Caco-2 (cell line): Measurements from ENCODE around the gene SPAAR. TPM values are rescaled to one million over a fixed set of nuclear protein-coding genes. Genes with fewer than 3 reads are reported as not detected.

Experiments used
- Bru-seq: library from RNA; stranded (reverse); fragments of 400-500 nt; gene quantifications from one replicate; lab custom pipeline; 2021; lab: Mats Ljungman, UMichigan
- BruChase-seq, 2 experiments: library from RNA; stranded (reverse); fragments of 400-500 nt; gene quantifications; one replicate each; lab custom pipeline; 2021; lab: Mats Ljungman, UMichigan
- BruUV-seq: library from RNA; stranded (reverse); fragments of 400-500 nt; replicated peaks from 2 replicates; lab custom pipeline; 2021; lab: Mats Ljungman, UMichigan
- CTCF ChIA-PET: fragments of 300-600 bp; sonication (Branson Sonifier 250); formaldehyde crosslinking; loops from one replicate; lab custom pipeline; 2022; ENCODE audit warnings: antibody characterized with exemption; lab: Charles Lee
- POLR2A ChIA-PET: fragments of 300-600 bp; sonication (Branson Sonifier 250); formaldehyde crosslinking; loops from one replicate; lab custom pipeline; 2022; ENCODE audit warnings: antibody characterized with exemption; lab: Charles Lee
- DNase-seq, 2 experiments: peaks; one replicate each; pipeline versions ENCODE4 v3.0.0 to v3.0.0-alpha.2; 2020 to 2022
- H3K27me3 ChIP-seq: replicated peaks from 2 replicates; pipeline ENCODE4 v1.6.0; 2011; ENCODE audit warnings: low read length; ENCODE audit not compliant: control insufficient read depth, insufficient read depth
- H3K36me3 ChIP-seq: 2 replicates; pipeline ENCODE4 v1.5.1; 2011; ENCODE audit warnings: low read length; ENCODE audit not compliant: control insufficient read depth, insufficient read depth
- H3K4me1 ChIP-seq: fragments of 250-450 bp; sonication (Bioruptor Pico); 2 replicates; pipeline ENCODE4 v1.5.1; 2020; ENCODE audit warnings: mild to moderate bottlenecking
- H3K4me3 ChIP-seq: 2 replicates; pipeline ENCODE4 v1.5.1; 2011; ENCODE audit warnings: low read depth, mild to moderate bottlenecking, control low read depth, low read length
- H3K9me3 ChIP-seq: fragments of 250-450 bp; sonication (Bioruptor Pico); 2 replicates; pipeline ENCODE4 v1.5.1; 2020; ENCODE audit warnings: mild to moderate bottlenecking, moderate library complexity
- H3K27ac Mint-ChIP-seq: one replicate; pipeline ENCODE4 v1.8.0; 2022; ENCODE audit warnings: mixed read lengths; ENCODE audit not compliant: unreplicated experiment
- H3K27me3 Mint-ChIP-seq: one replicate; pipeline ENCODE4 v1.8.0; 2022; ENCODE audit warnings: mixed read lengths; ENCODE audit not compliant: insufficient read depth, unreplicated experiment
- H3K36me3 Mint-ChIP-seq: one replicate; pipeline ENCODE4 v1.8.0; 2022; ENCODE audit warnings: mild to moderate bottlenecking, mixed read lengths; ENCODE audit not compliant: insufficient read depth, unreplicated experiment
- H3K4me1 Mint-ChIP-seq: one replicate; pipeline ENCODE4 v1.8.0; 2022; ENCODE audit warnings: low read depth, mixed read lengths; ENCODE audit not compliant: unreplicated experiment
- H3K4me3 Mint-ChIP-seq: one replicate; pipeline ENCODE4 v1.8.0; 2022; ENCODE audit warnings: mild to moderate bottlenecking, moderate library complexity, mixed read lengths; ENCODE audit not compliant: unreplicated experiment
- H3K9me3 Mint-ChIP-seq: one replicate; pipeline ENCODE4 v1.8.0; 2022; ENCODE audit warnings: mixed read lengths; ENCODE audit not compliant: unreplicated experiment
- intact Hi-C: fragments of 100-400 bp; cut with micrococcal nuclease; formaldehyde crosslinking; loops from one replicate; pipeline ENCODE4 v1.10.0; 2022; ENCODE audit not compliant: unreplicated experiment
- long read RNA-seq: library from polyadenylated mRNA; stranded (forward); transcript quantifications from one replicate; pipeline ENCODE4 v2.0.0, GENCODE V29; 2022
- total RNA-seq: library from RNA; stranded (reverse); gene quantifications from 2 replicates; pipeline ENCODE4 v1.2.3, GENCODE V29; 2022
- TF ChIP-seq, protein P1 (sequence below), 2 experiments: fragments of 200-600 bp in 1 of 2; IDR thresholded peaks; 1 replicate in 1 of 2; 2 replicates in 1 of 2; pipeline versions ENCODE4 v1.5.1 to v1.8.0; 2011 to 2022; ENCODE audit warnings: antibody characterized with exemption in 1 of 2, control low read depth in 1 of 2, inconsistent platforms in 1 of 2, low read depth in 1 of 2, low read length in 1 of 2, mild to moderate bottlenecking in 1 of 2, moderate library complexity in 1 of 2; ENCODE audit not compliant: insufficient read depth in 1 of 2, severe bottlenecking in 1 of 2, unreplicated experiment in 1 of 2

Gene SPAAR, protein sequence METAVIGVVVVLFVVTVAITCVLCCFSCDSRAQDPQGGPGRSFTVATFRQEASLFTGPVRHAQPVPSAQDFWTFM
- total RNA-seq (not detected in 2 replicates), Bru-seq, nascent RNA (not detected), BruChase-seq, experiment 1, labeled RNA remaining after a 2-hour chase (not detected), BruChase-seq, experiment 2, labeled RNA remaining after a 6-hour chase (percentile 19 among the genes with signal in this experiment)
- long read RNA-seq: 0 reads

DNA sequence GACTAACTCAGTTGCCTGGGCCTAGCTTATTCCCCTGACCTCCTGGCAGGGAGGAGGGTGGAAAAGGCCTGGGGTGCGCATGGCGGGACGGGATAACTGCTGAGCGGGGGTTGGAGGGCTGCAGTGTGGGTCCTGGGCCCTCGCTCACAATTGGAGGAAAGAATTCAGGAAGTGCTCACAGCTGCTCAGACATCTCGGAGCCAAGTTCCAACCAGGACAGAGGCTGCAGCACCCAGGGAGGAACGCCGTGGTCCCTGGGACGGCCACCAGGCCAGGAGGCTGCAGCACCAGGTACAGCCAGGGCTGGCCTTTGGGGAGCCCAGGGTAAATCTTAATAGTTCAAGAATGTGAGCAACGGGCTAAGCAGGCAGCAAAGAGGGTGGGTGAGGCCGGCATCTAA lies at the start of gene SPAAR:
TSS of gene SPAAR (plus strand) at position 217 of the 400 bp plus-strand sequence. CDS start 974 bp downstream, outside the sequence.
- no peaks in the 10 kb centered on the region for H3K27me3 ChIP-seq
- intact Hi-C loops: no loop called here
- DNase-seq: no peak
- POLR2A ChIA-PET: no interaction called here
- H3K27ac Mint-ChIP-seq: peak within 1 kb of the TSS; percentile 38
- H3K9me3 Mint-ChIP-seq: no peaks in the 10 kb centered on the region
- CTCF ChIA-PET: no interaction called here
- no TSS peak for BruUV-seq
- no peaks in the 10 kb centered on the region for H3K27me3 Mint-ChIP-seq
- H3K4me1 ChIP-seq: peaks cover 34% of the 10 kb centered on the region
- H3K36me3 ChIP-seq: no peaks in the 10 kb centered on the region
- H3K4me3 Mint-ChIP-seq: no peak within 1 kb of the TSS
- no peak within 1 kb of the TSS for H3K4me3 ChIP-seq
- no peaks in the 10 kb centered on the region for H3K9me3 ChIP-seq
- no peaks in the 10 kb centered on the region for H3K36me3 Mint-ChIP-seq
- TF ChIP-seq, protein P1, sequence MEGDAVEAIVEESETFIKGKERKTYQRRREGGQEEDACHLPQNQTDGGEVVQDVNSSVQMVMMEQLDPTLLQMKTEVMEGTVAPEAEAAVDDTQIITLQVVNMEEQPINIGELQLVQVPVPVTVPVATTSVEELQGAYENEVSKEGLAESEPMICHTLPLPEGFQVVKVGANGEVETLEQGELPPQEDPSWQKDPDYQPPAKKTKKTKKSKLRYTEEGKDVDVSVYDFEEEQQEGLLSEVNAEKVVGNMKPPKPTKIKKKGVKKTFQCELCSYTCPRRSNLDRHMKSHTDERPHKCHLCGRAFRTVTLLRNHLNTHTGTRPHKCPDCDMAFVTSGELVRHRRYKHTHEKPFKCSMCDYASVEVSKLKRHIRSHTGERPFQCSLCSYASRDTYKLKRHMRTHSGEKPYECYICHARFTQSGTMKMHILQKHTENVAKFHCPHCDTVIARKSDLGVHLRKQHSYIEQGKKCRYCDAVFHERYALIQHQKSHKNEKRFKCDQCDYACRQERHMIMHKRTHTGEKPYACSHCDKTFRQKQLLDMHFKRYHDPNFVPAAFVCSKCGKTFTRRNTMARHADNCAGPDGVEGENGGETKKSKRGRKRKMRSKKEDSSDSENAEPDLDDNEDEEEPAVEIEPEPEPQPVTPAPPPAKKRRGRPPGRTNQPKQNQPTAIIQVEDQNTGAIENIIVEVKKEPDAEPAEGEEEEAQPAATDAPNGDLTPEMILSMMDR (IDR thresholded peaks at IDR 0.05; ENCODE audit: insufficient read depth in 1 of 2, low read depth in 1 of 2, low read length in 1 of 2, severe bottlenecking in 1 of 2, unreplicated experiment in 1 of 2): no peak
- no peaks in the 10 kb centered on the region for H3K4me1 Mint-ChIP-seq

GRCh38 chr9:35859990-35860339 lies 49.3 kb upstream of the SPAAR start:
- TF ChIP-seq, protein P1 (IDR thresholded peaks at IDR 0.05; ENCODE audit: insufficient read depth in 1 of 2, low read depth in 1 of 2, low read length in 1 of 2, severe bottlenecking in 1 of 2, unreplicated experiment in 1 of 2): no peak
- CTCF ChIA-PET: interaction anchor here (2.1 kb wide), 1 partner anchor 22 kb away, joined by 7 read pairs; no protein-coding TSS in a partner anchor
- no peak overlapping the region for H3K27ac Mint-ChIP-seq
- intact Hi-C loops: no loop called here
- Histone ChIP-seq H3K9me3 (no peaks in the 10 kb centered on the region), H3K4me3 (no peak overlapping the region), H3K4me1 (no peaks in the 10 kb centered on the region), H3K36me3 (no peaks in the 10 kb centered on the region), H3K27me3 (no peaks in the 10 kb centered on the region; the same call in 1 of the 2 replicates)
- no peaks in the 10 kb centered on the region for H3K9me3 Mint-ChIP-seq
- BruUV-seq: no TSS peak
- POLR2A ChIA-PET: no interaction called here
- DNase-seq: no peak
- no peaks in the 10 kb centered on the region for H3K4me1 Mint-ChIP-seq
- H3K36me3 Mint-ChIP-seq: no peaks in the 10 kb centered on the region
- H3K27me3 Mint-ChIP-seq: peaks cover 14% of the 10 kb centered on the region
- no peak overlapping the region for H3K4me3 Mint-ChIP-seq

- no peaks in the 10 kb centered on the region for H3K4me1 ChIP-seq
- TF ChIP-seq, protein P1 (IDR thresholded peaks at IDR 0.05; ENCODE audit: insufficient read depth in 1 of 2, low read depth in 1 of 2, low read length in 1 of 2, severe bottlenecking in 1 of 2, unreplicated experiment in 1 of 2): no peak
- H3K36me3 ChIP-seq: no peaks in the 10 kb centered on the region
- H3K4me3 ChIP-seq: no peak overlapping the region
- Mint-ChIP-seq H3K4me1 (no peaks in the 10 kb centered on the region), H3K9me3 (no peaks in the 10 kb centered on the region), H3K27ac (no peak overlapping the region), H3K27me3 (peaks cover 11% of the 10 kb centered on the region), H3K36me3 (no peaks in the 10 kb centered on the region), H3K4me3 (no peak overlapping the region)
- POLR2A ChIA-PET: no interaction called here
- BruUV-seq: no TSS peak
- intact Hi-C loops: no loop called here
- H3K9me3 ChIP-seq: no peaks in the 10 kb centered on the region
- CTCF ChIA-PET: interaction anchor here (0.5 to 2.1 kb wide), 2 partner anchors 21 to 95 kb away, joined by 6 to 7 read pairs; no protein-coding TSS in a partner anchor
- DNase-seq: no peak
- no peaks in the 10 kb centered on the region; the same call in 1 of the 2 replicates for H3K27me3 ChIP-seq
These were observed 48.0 kb upstream of the SPAAR start for GRCh38 chr9:35861161-35861897.
